OCI-LY7 (cell line): Measurements from ENCODE around the gene HINT3.
"Not testable (repeated sequence)": the region's sequence is repeated elsewhere in the genome, so short reads cannot be mapped to it uniquely, and the experiment has no call there.

ENCODE experiments used
- CTCF ChIP-seq: fragments of 200-600 bp; sonication (generic); conservative IDR thresholded peaks from 2 replicates; pipeline ENCODE4 v1.5.1; 2014; ENCODE audit warnings: mild to moderate bottlenecking, antibody characterized with exemption, low read length, moderate library complexity, mixed read lengths
- EZH2phosphoT487 ChIP-seq: fragments of 200-600 bp; sonication (generic); IDR thresholded peaks from 2 replicates; pipeline ENCODE4 v1.6.1; 2018; ENCODE audit warnings: low read depth, borderline replicate concordance, mild to moderate bottlenecking, mixed run types, antibody characterized with exemption, low read length, moderate library complexity, mixed read lengths

- TF ChIP-seq CTCF, EZH2phosphoT487: not testable (repeated sequence)
Measured at GRCh38 chr6:125911051-125911451, 45.5 kb upstream of the HINT3 start.
